Liver (tissue), 9 donors: ENCODE results near the gene PAX9. TPM values are rescaled to one million over a fixed set of nuclear protein-coding genes. Genes with fewer than 3 reads are reported as not detected.

ENCODE experiments used
- DNase-seq: peaks from one replicate; pipeline ENCODE4 v3.0.0-alpha.2; 2017; ENCODE audit warnings: low spot score
- H3K27ac ChIP-seq, 2 donors: one replicate each; pipeline ENCODE4 v1.7.0; 2013; ENCODE audit warnings: inconsistent platforms in 2 of 2, low read length in 2 of 2, control low read depth in 1 of 2, low read depth in 1 of 2, mild to moderate bottlenecking in 1 of 2
- H3K27me3 ChIP-seq, 4 donors: one replicate each; pipeline versions ENCODE4 v1.6.1 to v1.7.0; 2013; ENCODE audit warnings: low read length in 3 of 4, inconsistent platforms in 1 of 4, mild to moderate bottlenecking in 1 of 4, moderate library complexity in 1 of 4; ENCODE audit not compliant: control insufficient read depth in 4 of 4, insufficient read depth in 4 of 4
- H3K36me3 ChIP-seq, 4 donors: one replicate each; pipeline versions ENCODE4 v1.6.1 to v1.7.0; 2013; ENCODE audit warnings: low read length in 3 of 4, mild to moderate bottlenecking in 3 of 4, low read depth in 1 of 4, moderate library complexity in 1 of 4; ENCODE audit not compliant: control insufficient read depth in 4 of 4, insufficient read depth in 3 of 4
- H3K4me1 ChIP-seq, 4 donors: one replicate each; pipeline versions ENCODE4 v1.6.1 to v1.7.0; 2013; ENCODE audit warnings: low read length in 3 of 4, mild to moderate bottlenecking in 3 of 4, moderate library complexity in 1 of 4; ENCODE audit not compliant: control insufficient read depth in 4 of 4, insufficient read depth in 4 of 4
- H3K4me3 ChIP-seq, 3 donors: one replicate each; pipeline versions ENCODE4 v1.6.1 to v1.7.0; 2013; ENCODE audit warnings: low read length in 3 of 3, control low read depth in 1 of 3, low read depth in 1 of 3, mild to moderate bottlenecking in 1 of 3
- H3K9ac ChIP-seq, 2 donors: one replicate each; pipeline ENCODE4 v1.7.0; 2013; ENCODE audit warnings: low read length in 2 of 2, mild to moderate bottlenecking in 2 of 2, moderate library complexity in 2 of 2, control low read depth in 1 of 2, low read depth in 1 of 2
- H3K9me3 ChIP-seq, 4 donors: one replicate each; pipeline versions ENCODE4 v1.6.1 to v1.7.0; 2013; ENCODE audit warnings: low read length in 3 of 4; ENCODE audit not compliant: control insufficient read depth in 4 of 4
- EGR1 ChIP-seq, 2 donors: IDR thresholded peaks; 2 replicates each; pipeline ENCODE4 v1.6.1; 2016 to 2018; ENCODE audit warnings: antibody characterized with exemption in 2 of 2, low read depth in 2 of 2
- GABPA ChIP-seq, 2 donors: IDR thresholded peaks in 1 of 2; conservative IDR thresholded peaks in 1 of 2; 2 replicates each; pipeline ENCODE4 v1.6.1; 2016; ENCODE audit warnings: antibody characterized with exemption in 2 of 2, mild to moderate bottlenecking in 1 of 2, moderate library complexity in 1 of 2
- HNF4G ChIP-seq: IDR thresholded peaks from 2 replicates; pipeline ENCODE4 v1.6.1; 2016; ENCODE audit warnings: antibody characterized with exemption
- JUND ChIP-seq, 2 donors: IDR thresholded peaks; 2 replicates each; pipeline ENCODE4 v1.6.1; 2016; ENCODE audit warnings: antibody characterized with exemption in 2 of 2
- NR2F2 ChIP-seq: IDR thresholded peaks from 2 replicates; pipeline ENCODE4 v1.6.1; 2016; ENCODE audit warnings: antibody characterized with exemption
- RAD21 ChIP-seq, 2 donors: IDR thresholded peaks; 2 replicates each; pipeline ENCODE4 v1.6.1; 2016; ENCODE audit warnings: antibody characterized with exemption in 2 of 2, mild to moderate bottlenecking in 2 of 2
- RXRA ChIP-seq, 2 donors: IDR thresholded peaks; 2 replicates each; pipeline ENCODE4 v1.6.1; 2017 to 2018; ENCODE audit warnings: antibody characterized with exemption in 2 of 2, mild to moderate bottlenecking in 1 of 2
- SP1 ChIP-seq: IDR thresholded peaks from 2 replicates; pipeline ENCODE4 v1.6.1; 2018; ENCODE audit warnings: antibody characterized with exemption, mild to moderate bottlenecking
- TAF1 ChIP-seq: conservative IDR thresholded peaks from 2 replicates; pipeline ENCODE4 v1.6.1; 2016; ENCODE audit warnings: antibody characterized with exemption, mild to moderate bottlenecking
- YY1 ChIP-seq: IDR thresholded peaks from 2 replicates; pipeline ENCODE4 v1.6.1; 2016; ENCODE audit warnings: antibody characterized with exemption, mild to moderate bottlenecking
- WGBS: extraction: QIAGEN DNeasy Blood & Tissue Kit; methylation state at CpG from one replicate; pipeline ENCODE4 v1.1.7; 2013; 5-methylcytosine and 5-hydroxymethylcytosine counted together
- polyA plus RNA-seq, 2 donors: library from polyadenylated mRNA; stranded (reverse) in 1 of 2; unstranded in 1 of 2; fragments of 200-250 nt in 1 of 2; fragments of >200 nt in 1 of 2; fragmentation: Nextera tagmentation in 1 of 2; extraction: Ambion mirVana in 1 of 2; gene quantifications; one replicate each; pipeline versions ENCODE4 v1.2.1 to v1.2.3, GENCODE V29; 2013 to 2015
- total RNA-seq, 2 donors: library from RNA; depleted of rRNA; stranded (reverse); fragments of >200 nt; gene quantifications; one replicate each; pipeline ENCODE4 v1.2.3, GENCODE V29; 2014
- TF ChIP-seq, protein P1 (sequence below): IDR thresholded peaks from 2 replicates; pipeline ENCODE4 v1.6.1; 2016; ENCODE audit warnings: antibody characterized with exemption, mild to moderate bottlenecking
- TF ChIP-seq, protein P2 (sequence below): IDR thresholded peaks from 2 replicates; pipeline ENCODE4 v1.6.1; 2016; ENCODE audit warnings: antibody characterized with exemption
- TF ChIP-seq, protein P3 (sequence below): fragments of 150-350 bp; IDR thresholded peaks from 2 replicates; pipeline ENCODE4 v1.5.1; 2017; ENCODE audit warnings: improper control_type of control experiment, low read depth, low read length; ENCODE audit not compliant: missing input control
- TF ChIP-seq, protein P4 (sequence below): IDR thresholded peaks from 2 replicates; pipeline ENCODE4 v1.6.1; 2016; ENCODE audit warnings: antibody characterized with exemption
- TF ChIP-seq, protein P5 (sequence below): IDR thresholded peaks from 2 replicates; pipeline ENCODE4 v1.6.1; 2016; ENCODE audit warnings: antibody characterized with exemption
- donor health status: healthy.
- donor health status: healthy.
- donor health status: healthy.
- donor health status: healthy.
- donor health status: healthy.

PAX9 gene
- total and polyA plus RNA-seq, 4 donors, result 0.03 TPM; not detected in 3

DNA sequence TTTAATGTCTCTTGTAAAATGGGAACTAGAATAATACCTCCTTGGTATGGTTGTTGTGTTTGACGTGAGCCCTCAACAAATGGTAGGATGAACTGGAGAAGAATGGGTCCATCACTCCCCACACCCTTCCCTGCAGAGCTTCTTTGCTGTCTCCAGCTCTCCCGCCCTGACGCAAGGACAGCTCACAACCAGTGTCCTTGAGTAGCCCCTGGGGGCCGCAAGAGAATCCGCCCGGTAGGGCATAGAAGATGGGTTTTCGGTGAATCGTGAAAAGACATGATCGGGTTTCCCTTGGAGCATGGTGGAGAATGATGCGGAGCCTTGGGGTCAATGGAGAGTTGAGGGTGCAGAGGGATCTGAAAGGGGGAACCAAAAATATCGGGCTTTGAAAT is 6.1 kb upstream of the PAX9 start:
- H3K4me3 ChIP-seq, result no peak overlapping the region
- WGBS, result 15% methylated on average over 11 of the region's 11 CpGs
- no peak for DNase-seq
- H3K9me3 ChIP-seq, result peaks cover 0 to 2% (median 0%) of the 10 kb centered on the region in 4 donors
- no peak overlapping the region for H3K9ac ChIP-seq
- TF ChIP-seq GABPA (IDR thresholded peaks at IDR 0.05 in 1 of 2, conservative IDR thresholded peaks at IDR 0.05 in 1 of 2) (no peak), TAF1 (no peak), SP1 (no peak), RAD21 (IDR thresholded peaks at IDR 0.05) (no peak), EGR1 (IDR thresholded peaks at IDR 0.05; ENCODE audit: low read depth in 2 of 2) (no peak), HNF4G (no peak), YY1 (no peak), RXRA (IDR thresholded peaks at IDR 0.05) (no peak), JUND (IDR thresholded peaks at IDR 0.05) (no peak), NR2F2 (no peak)
- TF ChIP-seq, protein P1, sequence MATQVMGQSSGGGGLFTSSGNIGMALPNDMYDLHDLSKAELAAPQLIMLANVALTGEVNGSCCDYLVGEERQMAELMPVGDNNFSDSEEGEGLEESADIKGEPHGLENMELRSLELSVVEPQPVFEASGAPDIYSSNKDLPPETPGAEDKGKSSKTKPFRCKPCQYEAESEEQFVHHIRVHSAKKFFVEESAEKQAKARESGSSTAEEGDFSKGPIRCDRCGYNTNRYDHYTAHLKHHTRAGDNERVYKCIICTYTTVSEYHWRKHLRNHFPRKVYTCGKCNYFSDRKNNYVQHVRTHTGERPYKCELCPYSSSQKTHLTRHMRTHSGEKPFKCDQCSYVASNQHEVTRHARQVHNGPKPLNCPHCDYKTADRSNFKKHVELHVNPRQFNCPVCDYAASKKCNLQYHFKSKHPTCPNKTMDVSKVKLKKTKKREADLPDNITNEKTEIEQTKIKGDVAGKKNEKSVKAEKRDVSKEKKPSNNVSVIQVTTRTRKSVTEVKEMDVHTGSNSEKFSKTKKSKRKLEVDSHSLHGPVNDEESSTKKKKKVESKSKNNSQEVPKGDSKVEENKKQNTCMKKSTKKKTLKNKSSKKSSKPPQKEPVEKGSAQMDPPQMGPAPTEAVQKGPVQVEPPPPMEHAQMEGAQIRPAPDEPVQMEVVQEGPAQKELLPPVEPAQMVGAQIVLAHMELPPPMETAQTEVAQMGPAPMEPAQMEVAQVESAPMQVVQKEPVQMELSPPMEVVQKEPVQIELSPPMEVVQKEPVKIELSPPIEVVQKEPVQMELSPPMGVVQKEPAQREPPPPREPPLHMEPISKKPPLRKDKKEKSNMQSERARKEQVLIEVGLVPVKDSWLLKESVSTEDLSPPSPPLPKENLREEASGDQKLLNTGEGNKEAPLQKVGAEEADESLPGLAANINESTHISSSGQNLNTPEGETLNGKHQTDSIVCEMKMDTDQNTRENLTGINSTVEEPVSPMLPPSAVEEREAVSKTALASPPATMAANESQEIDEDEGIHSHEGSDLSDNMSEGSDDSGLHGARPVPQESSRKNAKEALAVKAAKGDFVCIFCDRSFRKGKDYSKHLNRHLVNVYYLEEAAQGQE, result no peak
- TF ChIP-seq, protein P2, sequence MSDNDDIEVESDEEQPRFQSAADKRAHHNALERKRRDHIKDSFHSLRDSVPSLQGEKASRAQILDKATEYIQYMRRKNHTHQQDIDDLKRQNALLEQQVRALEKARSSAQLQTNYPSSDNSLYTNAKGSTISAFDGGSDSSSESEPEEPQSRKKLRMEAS, result no peak
- TF ChIP-seq, protein P3, sequence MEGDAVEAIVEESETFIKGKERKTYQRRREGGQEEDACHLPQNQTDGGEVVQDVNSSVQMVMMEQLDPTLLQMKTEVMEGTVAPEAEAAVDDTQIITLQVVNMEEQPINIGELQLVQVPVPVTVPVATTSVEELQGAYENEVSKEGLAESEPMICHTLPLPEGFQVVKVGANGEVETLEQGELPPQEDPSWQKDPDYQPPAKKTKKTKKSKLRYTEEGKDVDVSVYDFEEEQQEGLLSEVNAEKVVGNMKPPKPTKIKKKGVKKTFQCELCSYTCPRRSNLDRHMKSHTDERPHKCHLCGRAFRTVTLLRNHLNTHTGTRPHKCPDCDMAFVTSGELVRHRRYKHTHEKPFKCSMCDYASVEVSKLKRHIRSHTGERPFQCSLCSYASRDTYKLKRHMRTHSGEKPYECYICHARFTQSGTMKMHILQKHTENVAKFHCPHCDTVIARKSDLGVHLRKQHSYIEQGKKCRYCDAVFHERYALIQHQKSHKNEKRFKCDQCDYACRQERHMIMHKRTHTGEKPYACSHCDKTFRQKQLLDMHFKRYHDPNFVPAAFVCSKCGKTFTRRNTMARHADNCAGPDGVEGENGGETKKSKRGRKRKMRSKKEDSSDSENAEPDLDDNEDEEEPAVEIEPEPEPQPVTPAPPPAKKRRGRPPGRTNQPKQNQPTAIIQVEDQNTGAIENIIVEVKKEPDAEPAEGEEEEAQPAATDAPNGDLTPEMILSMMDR, result no peak
- TF ChIP-seq, protein P4, sequence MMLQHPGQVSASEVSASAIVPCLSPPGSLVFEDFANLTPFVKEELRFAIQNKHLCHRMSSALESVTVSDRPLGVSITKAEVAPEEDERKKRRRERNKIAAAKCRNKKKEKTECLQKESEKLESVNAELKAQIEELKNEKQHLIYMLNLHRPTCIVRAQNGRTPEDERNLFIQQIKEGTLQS, result no peak
- TF ChIP-seq, protein P5, sequence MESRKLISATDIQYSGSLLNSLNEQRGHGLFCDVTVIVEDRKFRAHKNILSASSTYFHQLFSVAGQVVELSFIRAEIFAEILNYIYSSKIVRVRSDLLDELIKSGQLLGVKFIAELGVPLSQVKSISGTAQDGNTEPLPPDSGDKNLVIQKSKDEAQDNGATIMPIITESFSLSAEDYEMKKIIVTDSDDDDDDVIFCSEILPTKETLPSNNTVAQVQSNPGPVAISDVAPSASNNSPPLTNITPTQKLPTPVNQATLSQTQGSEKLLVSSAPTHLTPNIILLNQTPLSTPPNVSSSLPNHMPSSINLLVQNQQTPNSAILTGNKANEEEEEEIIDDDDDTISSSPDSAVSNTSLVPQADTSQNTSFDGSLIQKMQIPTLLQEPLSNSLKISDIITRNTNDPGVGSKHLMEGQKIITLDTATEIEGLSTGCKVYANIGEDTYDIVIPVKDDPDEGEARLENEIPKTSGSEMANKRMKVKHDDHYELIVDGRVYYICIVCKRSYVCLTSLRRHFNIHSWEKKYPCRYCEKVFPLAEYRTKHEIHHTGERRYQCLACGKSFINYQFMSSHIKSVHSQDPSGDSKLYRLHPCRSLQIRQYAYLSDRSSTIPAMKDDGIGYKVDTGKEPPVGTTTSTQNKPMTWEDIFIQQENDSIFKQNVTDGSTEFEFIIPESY, result no peak
- H3K27ac ChIP-seq, result no peak overlapping the region
- peaks cover 8 to 23% (median 14%) of the 10 kb centered on the region in 4 donors for H3K4me1 ChIP-seq
- no peaks in the 10 kb centered on the region for H3K36me3 ChIP-seq
- H3K27me3 ChIP-seq, result peaks cover 4 to 48% (median 32%) of the 10 kb centered on the region in 4 donors
